Ectodermal cell (in vitro differentiated cells): ENCODE measurements around the gene LHFPL6.
A peak's percentile ranks its signal among the peaks of the same experiment; 100 is the strongest.

Source experiments
- H3K27ac ChIP-seq: 2 replicates; pipeline ENCODE4 v1.7.0; 2013; ENCODE audit warnings: mild to moderate bottlenecking, low read depth, low read length; ENCODE audit not compliant: insufficient read depth, poor library complexity, severe bottlenecking
- H3K27me3 ChIP-seq: 2 replicates; pipeline ENCODE4 v1.7.0; 2013; ENCODE audit warnings: mild to moderate bottlenecking, low read length; ENCODE audit not compliant: insufficient read depth, control insufficient read depth, poor library complexity, severe bottlenecking
- H3K36me3 ChIP-seq: one replicate; pipeline ENCODE4 v1.7.0; 2013; ENCODE audit warnings: low read length; ENCODE audit not compliant: control insufficient read depth, insufficient read depth
- H3K4me1 ChIP-seq: one replicate; pipeline ENCODE4 v1.7.0; 2013; ENCODE audit warnings: low read length; ENCODE audit not compliant: control insufficient read depth, insufficient read depth
- H3K4me3 ChIP-seq: 2 replicates; pipeline ENCODE4 v1.7.0; 2013; ENCODE audit warnings: low read depth, low read length, control low read depth; ENCODE audit not compliant: insufficient read depth
- H3K9me3 ChIP-seq: 2 replicates; pipeline ENCODE4 v1.7.0; 2013; ENCODE audit warnings: mild to moderate bottlenecking, low read length, moderate library complexity; ENCODE audit not compliant: control insufficient read depth
- WGBS, 2 experiments: methylation state at CpG; one replicate each; pipeline ENCODE4 v1.1.7; 2013; ENCODE audit warnings: missing lambda C conversion rate in 2 of 2; 5-methylcytosine and 5-hydroxymethylcytosine counted together

LHFPL6 gene

DNA sequence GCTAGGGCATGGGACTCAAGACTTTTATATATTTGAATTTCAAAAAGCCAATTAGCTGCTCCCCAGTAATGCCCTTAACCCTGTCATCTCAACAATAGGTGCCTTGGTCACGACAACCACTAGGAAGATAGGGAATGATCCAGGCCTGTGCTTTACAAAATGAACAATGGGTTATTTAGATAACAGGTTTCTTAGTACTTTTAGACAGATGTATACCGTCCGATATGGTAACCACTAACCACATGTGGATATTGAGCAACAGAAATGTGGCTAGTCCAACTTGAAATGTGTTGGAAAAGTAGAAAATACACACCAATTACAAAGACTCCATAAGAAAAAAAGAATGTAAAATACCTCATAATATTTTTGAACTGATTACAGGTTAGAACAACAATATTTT lies 201.2 kb downstream of the LHFPL6 start:
- Histone ChIP-seq H3K27me3 (no peaks in the 10 kb centered on the region), H3K27ac (no peak overlapping the region), H3K4me1 (peaks cover 9% of the 10 kb centered on the region), H3K9me3 (no peaks in the 10 kb centered on the region), H3K4me3 (no peak overlapping the region), H3K36me3 (no peaks in the 10 kb centered on the region)
- WGBS, 2 experiments = 91 to 93% methylated on average over 3 of the region's 3 CpGs

DNA sequence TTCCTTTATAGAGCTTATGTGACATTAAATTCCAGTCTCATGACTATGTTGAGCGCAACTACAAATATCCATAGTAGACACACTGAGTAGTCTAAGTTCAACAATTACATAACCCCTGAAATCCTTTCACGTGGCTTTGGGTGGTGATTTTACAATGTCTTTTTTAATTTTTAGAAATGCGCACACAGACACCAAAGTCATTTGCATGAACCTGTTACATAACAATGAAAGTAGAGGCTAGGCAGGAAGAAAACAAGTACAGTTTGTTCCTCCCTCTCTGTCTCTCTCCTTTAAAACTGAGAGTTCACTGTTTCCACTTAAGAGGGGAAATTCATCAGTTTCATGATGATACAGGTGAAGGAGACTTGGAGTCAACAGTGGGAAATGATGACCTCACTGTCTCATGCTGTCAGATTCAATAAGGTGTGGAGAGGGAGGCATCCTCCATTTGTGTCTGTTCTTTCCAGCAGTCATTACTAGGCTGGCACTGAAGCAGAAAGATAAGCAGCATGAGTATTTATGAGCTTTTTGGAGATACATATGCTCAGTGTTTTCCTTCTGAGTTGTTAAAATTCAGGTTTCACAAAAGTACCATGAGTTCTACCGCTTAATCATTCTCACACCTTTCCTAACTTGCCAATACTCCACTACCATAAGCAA lies 201.8 kb downstream of the LHFPL6 start:
- H3K9me3 ChIP-seq = no peaks in the 10 kb centered on the region
- no peak overlapping the region for H3K4me3 ChIP-seq
- H3K27ac ChIP-seq = no peak overlapping the region
- no peaks in the 10 kb centered on the region for H3K27me3 ChIP-seq
- H3K36me3 ChIP-seq = no peaks in the 10 kb centered on the region
- WGBS, 2 experiments = 76 to 82% methylated on average over 4 of the region's 4 CpGs
- H3K4me1 ChIP-seq = peaks cover 9% of the 10 kb centered on the region

DNA sequence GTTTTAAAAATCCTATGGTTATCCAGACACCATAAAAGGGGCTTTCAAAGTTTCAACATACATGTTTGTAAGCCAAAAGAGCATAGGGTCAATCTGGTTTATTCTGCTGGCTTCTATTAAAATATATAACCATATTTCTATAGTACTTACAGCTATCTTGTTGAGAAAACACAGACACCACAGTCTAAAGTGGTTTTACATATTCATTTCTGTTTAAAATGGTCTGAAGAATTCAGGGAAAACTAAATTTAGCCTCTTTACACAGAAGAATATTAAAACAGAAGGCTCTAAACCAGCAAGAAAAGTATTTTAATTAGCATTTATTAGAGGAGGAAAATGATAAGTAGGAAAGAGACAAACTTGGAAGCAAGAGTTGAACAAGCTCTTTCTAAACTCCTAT lies 203.9 kb downstream of the LHFPL6 start:
- H3K4me3 ChIP-seq = no peak overlapping the region
- H3K36me3 ChIP-seq = no peaks in the 10 kb centered on the region
- no peaks in the 10 kb centered on the region for H3K9me3 ChIP-seq
- H3K27me3 ChIP-seq = no peaks in the 10 kb centered on the region
- H3K4me1 ChIP-seq = peaks cover 11% of the 10 kb centered on the region
- H3K27ac ChIP-seq = no peak overlapping the region

DNA sequence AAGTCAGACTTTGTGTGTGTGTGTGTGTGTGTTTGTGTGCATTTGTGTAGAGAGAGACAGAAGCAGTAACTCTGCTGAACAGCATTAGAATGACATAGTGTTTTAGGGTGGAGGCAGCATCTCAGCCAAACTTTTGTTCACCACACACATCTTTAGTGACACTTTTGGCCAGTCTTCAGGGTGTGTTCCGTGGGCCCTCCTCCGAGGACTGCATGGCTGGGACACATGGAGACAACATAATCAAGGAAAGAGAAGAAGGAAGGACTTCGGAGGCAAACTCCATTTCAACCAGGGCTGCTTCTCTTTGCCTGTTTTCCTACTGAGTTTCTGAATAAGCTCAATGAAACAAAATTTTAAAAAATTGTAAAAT lies 205.1 kb downstream of the LHFPL6 start:
- 92 to 96% methylated on average over 2 to 3 of the region's 3 CpGs for WGBS, 2 experiments
- peaks cover 10% of the 10 kb centered on the region for H3K4me1 ChIP-seq
- H3K4me3 ChIP-seq = no peak overlapping the region
- no peak overlapping the region for H3K27ac ChIP-seq
- H3K9me3 ChIP-seq = no peaks in the 10 kb centered on the region
- H3K36me3 ChIP-seq = no peaks in the 10 kb centered on the region
- H3K27me3 ChIP-seq = no peaks in the 10 kb centered on the region

DNA sequence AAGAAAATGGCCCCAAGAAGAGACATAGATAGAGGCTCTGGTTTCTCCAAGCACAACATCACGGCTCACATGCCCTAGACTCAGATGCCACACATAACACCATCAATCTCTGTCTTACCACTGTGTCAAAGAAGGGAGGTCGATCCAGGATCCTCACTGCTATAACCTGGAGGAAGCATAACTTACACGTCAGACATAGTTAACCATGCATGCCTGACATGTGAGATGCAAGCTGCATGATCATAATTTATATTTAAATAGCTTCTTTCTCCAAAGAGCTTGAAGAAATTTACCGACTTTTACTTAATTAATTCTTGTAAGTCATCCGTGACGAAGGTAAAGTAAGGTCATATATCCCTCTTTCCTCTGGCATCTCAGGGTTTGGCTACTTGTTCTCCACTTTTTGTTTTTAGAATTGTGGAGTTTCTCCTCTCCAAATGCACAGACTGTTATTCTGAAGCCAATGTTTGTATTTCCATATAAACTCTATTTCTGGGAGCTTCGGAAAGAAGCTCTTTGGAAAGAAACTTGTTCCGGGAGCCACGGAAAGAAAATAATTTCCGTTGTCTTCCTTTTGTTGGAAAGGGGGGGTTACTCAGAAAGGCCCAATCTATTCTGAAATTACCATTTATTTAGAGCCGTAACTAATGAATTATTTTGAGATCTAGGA lies 205.6 kb downstream of the LHFPL6 start:
- Histone ChIP-seq H3K27me3 (no peaks in the 10 kb centered on the region), H3K36me3 (no peaks in the 10 kb centered on the region), H3K27ac (no peak overlapping the region), H3K4me1 (peaks cover 5% of the 10 kb centered on the region), H3K9me3 (no peaks in the 10 kb centered on the region), H3K4me3 (no peak overlapping the region)
- WGBS, 2 experiments = 97% methylated on average over 11 of the region's 11 CpGs

DNA sequence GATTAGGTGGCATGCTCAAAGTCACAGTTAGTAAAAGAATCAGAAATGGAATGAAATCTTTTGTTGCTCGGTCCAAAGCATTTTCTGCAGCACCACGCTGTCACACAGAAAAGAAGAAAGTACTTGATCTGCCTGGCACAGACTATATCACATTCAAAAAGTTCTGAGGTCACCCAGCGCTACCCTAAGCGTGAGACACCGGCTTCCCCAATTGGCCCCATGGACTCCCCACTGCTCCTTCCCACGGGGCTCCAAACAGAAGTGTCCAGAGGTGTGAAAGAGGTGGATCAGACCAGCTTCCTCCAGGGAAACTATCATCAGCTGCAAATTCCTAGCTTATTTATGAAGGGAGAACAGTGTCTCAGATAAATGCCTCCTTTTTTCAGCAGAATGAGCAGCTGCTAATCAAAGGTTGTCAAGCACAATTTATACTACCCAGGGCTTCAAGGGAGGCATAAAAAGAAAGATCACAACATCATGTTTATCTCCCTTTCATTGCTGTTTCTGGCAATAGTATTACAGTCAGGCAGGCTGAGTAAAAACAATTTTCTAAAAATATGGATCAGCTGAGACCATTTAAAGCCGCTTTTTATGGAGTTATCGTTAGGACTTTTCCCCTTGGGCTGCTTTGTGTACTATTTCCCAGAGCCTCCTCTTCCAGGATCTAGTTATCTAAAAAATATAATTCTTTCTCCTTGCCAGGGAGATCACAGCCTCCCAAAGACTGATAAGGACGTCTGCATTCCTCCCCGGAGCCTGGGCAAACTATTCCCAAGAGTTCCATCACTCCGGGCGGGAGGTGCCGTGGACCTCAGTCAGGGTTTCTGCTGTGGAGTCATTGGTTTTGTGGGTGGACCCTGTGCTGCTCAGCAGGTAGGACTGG lies 208.0 kb downstream of the LHFPL6 start:
- Histone ChIP-seq H3K4me1 (peaks cover 5% of the 10 kb centered on the region), H3K27ac (no peak overlapping the region), H3K9me3 (no peaks in the 10 kb centered on the region), H3K4me3 (no peak overlapping the region), H3K36me3 (no peaks in the 10 kb centered on the region), H3K27me3 (no peaks in the 10 kb centered on the region)
- 80 to 82% methylated on average over 13 of the region's 13 CpGs for WGBS, 2 experiments

DNA sequence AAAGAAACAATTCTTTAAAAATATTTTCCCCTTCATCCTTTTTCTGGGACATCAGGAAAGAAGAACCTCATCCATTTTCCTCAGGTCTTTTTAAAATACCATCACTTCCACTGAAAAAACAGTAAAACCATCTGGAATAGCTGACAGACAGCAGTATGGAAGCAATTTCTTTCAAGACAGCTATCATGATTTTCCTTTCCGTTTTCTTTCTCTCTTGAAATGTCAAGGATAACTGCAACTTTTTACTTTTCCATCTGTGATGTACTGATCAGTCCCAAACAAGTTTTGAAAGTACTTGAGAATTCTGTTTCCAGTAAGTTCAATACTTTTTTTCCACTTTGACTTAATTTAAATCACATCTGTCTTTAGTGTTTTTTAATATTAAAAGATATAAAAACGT lies 211.2 kb downstream of the LHFPL6 start:
- Histone ChIP-seq H3K4me3 (no peak overlapping the region), H3K27ac (no peak overlapping the region), H3K27me3 (no peaks in the 10 kb centered on the region), H3K4me1 (peaks cover 6% of the 10 kb centered on the region), H3K9me3 (no peaks in the 10 kb centered on the region), H3K36me3 (no peaks in the 10 kb centered on the region)
- WGBS, 2 experiments = 93 to 94% methylated on average over 1 of the region's 2 CpGs

DNA sequence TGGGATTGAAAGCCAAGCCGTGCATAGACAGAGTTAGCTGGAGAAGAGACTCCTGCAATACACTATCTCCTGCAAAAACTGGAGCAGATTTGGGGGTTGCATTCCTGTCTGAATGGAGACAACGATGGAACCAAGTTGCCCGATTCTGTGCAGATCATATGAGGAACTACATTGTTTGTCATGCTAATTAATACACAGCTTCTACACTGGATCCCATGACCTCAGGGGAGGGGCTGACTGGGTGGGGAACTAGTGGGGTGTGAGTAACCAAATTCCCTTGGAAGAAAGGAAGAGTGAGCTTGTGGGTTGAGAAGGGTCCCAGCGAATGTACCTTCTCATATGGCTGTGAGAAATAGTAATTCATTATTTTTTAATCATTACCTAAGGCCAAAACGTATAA lies 214.0 kb downstream of the LHFPL6 start:
- Histone ChIP-seq H3K4me3 (no peak overlapping the region), H3K27ac (no peak overlapping the region), H3K9me3 (no peaks in the 10 kb centered on the region), H3K27me3 (peaks cover 7% of the 10 kb centered on the region), H3K36me3 (no peaks in the 10 kb centered on the region), H3K4me1 (peaks cover 23% of the 10 kb centered on the region)
- 70% methylated on average over 4 to 5 of the region's 5 CpGs for WGBS, 2 experiments

DNA sequence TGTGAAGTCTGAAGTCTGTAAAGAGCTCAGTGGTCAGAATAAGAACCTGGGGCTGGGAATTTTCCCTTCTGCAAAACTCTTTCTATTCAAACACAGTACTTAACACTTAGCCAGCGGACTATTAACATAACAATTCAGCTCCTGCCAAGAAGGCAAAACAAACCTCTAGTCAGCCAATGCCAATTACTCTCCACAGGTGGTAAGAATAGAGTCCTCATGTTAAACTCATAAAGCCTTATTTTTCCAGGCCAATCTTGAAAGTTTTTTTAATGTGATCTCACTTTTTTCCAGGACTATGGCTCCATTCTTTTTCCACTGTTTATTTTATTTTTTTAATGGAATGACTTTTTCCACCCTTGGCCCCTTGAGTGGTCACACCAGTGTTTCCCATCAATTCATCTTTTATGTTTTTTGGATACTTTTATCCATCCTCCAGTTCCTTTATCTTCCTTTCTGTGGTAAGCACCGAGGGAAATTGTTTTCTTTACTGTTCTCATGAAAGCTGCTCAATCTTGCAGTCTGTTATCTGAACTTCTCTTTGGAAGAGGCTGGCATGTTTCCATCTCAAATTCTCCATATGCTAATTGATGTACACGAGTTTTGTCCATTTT lies 217.3 kb downstream of the LHFPL6 start:
- H3K27ac ChIP-seq = peak overlapping the region; percentile 37
- WGBS, 2 experiments = 7 to 9% methylated on average over 2 to 3 of the region's 3 CpGs

DNA sequence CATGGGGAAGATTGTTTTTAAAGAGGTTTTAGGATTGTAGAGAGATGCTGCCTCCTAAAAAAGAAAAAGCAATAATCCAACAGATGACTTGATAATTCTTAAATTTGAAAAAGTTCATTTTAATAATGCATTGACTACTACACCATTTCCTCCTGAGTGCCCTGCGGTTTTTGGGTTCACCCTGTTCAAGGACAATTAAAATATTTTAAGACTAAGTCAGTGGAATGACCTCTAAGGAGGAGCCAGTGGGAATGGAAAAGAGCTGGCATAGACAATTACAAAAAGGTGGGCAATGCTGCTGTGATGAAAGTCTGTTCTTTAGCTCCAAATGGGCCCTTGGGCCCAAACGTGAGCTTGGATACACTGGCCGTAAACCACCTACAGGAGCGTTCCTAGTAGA lies 217.8 kb downstream of the LHFPL6 start:
- peak overlapping the region; percentile 37 for H3K27ac ChIP-seq
- H3K27me3 ChIP-seq = peaks cover 17% of the 10 kb centered on the region
- H3K36me3 ChIP-seq = no peaks in the 10 kb centered on the region
- 1 to 2% methylated on average over 4 of the region's 4 CpGs for WGBS, 2 experiments
- no peaks in the 10 kb centered on the region for H3K9me3 ChIP-seq
- peaks cover 23% of the 10 kb centered on the region for H3K4me1 ChIP-seq
- no peak overlapping the region for H3K4me3 ChIP-seq

More for the DNA sequence above, 217.3 kb downstream of the LHFPL6 start:
- Histone ChIP-seq H3K4me3 (no peak overlapping the region), H3K4me1 (peaks cover 23% of the 10 kb centered on the region), H3K36me3 (no peaks in the 10 kb centered on the region), H3K27me3 (peaks cover 17% of the 10 kb centered on the region), H3K9me3 (no peaks in the 10 kb centered on the region)
